ENCODE data around the gene GATA6. TPM values are rescaled to one million over a fixed set of nuclear protein-coding genes. Genes with fewer than 3 reads are reported as not detected.

The GATA6 gene
- total and polyA plus RNA-seq, 10 of the 15 experiments (the other 5 are each of a cell fraction or from before 2014, with no cell fraction given), result 0.04 to 0.05 TPM; not detected in 8

- Histone ChIP-seq H2AFZ (ENCODE audit: control insufficient read depth, low read depth, low read length) (no peak overlapping the region), H3K27ac (ENCODE audit: control insufficient read depth, insufficient read depth) (no peak overlapping the region), H3K4me1 (ENCODE audit: control insufficient read depth, insufficient read depth, low read length) (no peaks in the 10 kb centered on the region), H3K27me3 (replicated peaks in 1 of 2; ENCODE audit: control insufficient read depth in 2 of 2, insufficient read depth in 2 of 2, low read length in 1 of 2) (no peaks in the 10 kb centered on the region; a peak in 1 of 4 replicates), H3K4me3 (no peak overlapping the region), H3K9ac (ENCODE audit: control insufficient read depth, insufficient read depth, low read length) (no peak overlapping the region), H3K36me3 (ENCODE audit: control insufficient read depth in 2 of 2, insufficient read depth in 2 of 2, low read length in 1 of 2) (no peaks in the 10 kb centered on the region), H4K20me1 (ENCODE audit: control insufficient read depth, insufficient read depth) (no peaks in the 10 kb centered on the region), H3K79me2 (ENCODE audit: control insufficient read depth, insufficient read depth, low read length) (no peaks in the 10 kb centered on the region), H3K4me2 (ENCODE audit: control insufficient read depth, insufficient read depth) (no peak overlapping the region), H3K9me3 (replicated peaks; ENCODE audit: control insufficient read depth, insufficient read depth, low read length) (no peaks in the 10 kb centered on the region)
- 39% methylated on average over 2 of the region's 2 CpGs for WGBS (ENCODE audit: insufficient coverage, insufficient replicate concordance, low lambda C conversion rate, missing lambda C conversion rate)
- no TSS peak for BruUV-seq (replicated peaks)
- ATAC-seq (no peak), FAIRE-seq (no peak), DNase-seq (ENCODE audit: low read depth, low spot score) (no peak)
- POLR2A ChIA-PET, result no interaction called here
- no peak for TF ChIP-seq NR2C1 (IDR thresholded peaks at IDR 0.05)
- no peak for TF ChIP-seq EGR1 (IDR thresholded peaks at IDR 0.05; ENCODE audit: borderline replicate concordance in 1 of 2, low read depth in 2 of 2, low read length in 2 of 2)
- TF ChIP-seq BRCA1 (IDR thresholded peaks at IDR 0.05; ENCODE audit: low read depth, low read length), result no peak
- no peak for TF ChIP-seq MYB (IDR thresholded peaks at IDR 0.05; ENCODE audit: borderline replicate concordance, low read depth, low read length)
- TF ChIP-seq ZNF622 (IDR thresholded peaks at IDR 0.05), result no peak
- no peak for TF ChIP-seq IRF5 (IDR thresholded peaks at IDR 0.05; ENCODE audit: borderline replicate concordance)
- TF ChIP-seq ATF7 (IDR thresholded peaks at IDR 0.05; ENCODE audit: low read depth), result no peak
- TF ChIP-seq TCF7 (IDR thresholded peaks at IDR 0.05; ENCODE audit: borderline replicate concordance), result no peak
- TF ChIP-seq FOXK2 (IDR thresholded peaks at IDR 0.05), result no peak
- no peak for TF ChIP-seq ATF2 (IDR thresholded peaks at IDR 0.05; ENCODE audit: low read length)
- TF ChIP-seq MEF2A (IDR thresholded peaks at IDR 0.05; ENCODE audit: insufficient read depth, low read depth, low read length), result no peak
- TF ChIP-seq ZSCAN29 (IDR thresholded peaks at IDR 0.05), result no peak
- SMC1A ChIA-PET (ENCODE audit: uncharacterized antibody, unreplicated experiment), result no interaction called here
- intact Hi-C loops (cut with micrococcal nuclease; ENCODE audit: unreplicated experiment), result no loop called here
- RAD21 ChIA-PET (ENCODE audit: unreplicated experiment), result no interaction called here
- CTCF ChIA-PET, result no interaction called here
- in situ Hi-C loops (cut with MboI), result no loop called here
Observed at GRCh38 chr18:22197668-22198067, 28.3 kb downstream of the GATA6 start.

Measured in GM12878 (cell line).